WTC11 (cell line): ENCODE results near the gene KIAA1210.

ENCODE experiments used
- ATF3 ChIP-seq: sonication (generic); formaldehyde crosslinking; conservative IDR thresholded peaks from 2 replicates; pipeline ENCODE4 v1.8.1; 2022; ENCODE audit warnings: mild to moderate bottlenecking, missing genetic modification reagents
- ETV6 ChIP-seq: sonication (generic); formaldehyde crosslinking; IDR thresholded peaks from 2 replicates; pipeline ENCODE4 v1.8.1; 2022; ENCODE audit warnings: mild to moderate bottlenecking, missing genetic modification reagents
- JUN ChIP-seq: sonication (generic); formaldehyde crosslinking; IDR thresholded peaks from 2 replicates; pipeline ENCODE4 v1.8.0; 2023; ENCODE audit warnings: mild to moderate bottlenecking, missing genetic modification reagents

GRCh38 chrX:119030990-119031389 lies 96.6 kb downstream of the KIAA1210 start:
- TF ChIP-seq JUN (CRISPR knock-in tag) (no peak), ATF3 (CRISPR knock-in tag) (no peak), ETV6 (CRISPR knock-in tag) (no peak)
